IPS-11a (cell line): ENCODE measurements around the gene TTC5.
"Not testable (repeated sequence)": the region's sequence is repeated elsewhere in the genome, so short reads cannot be mapped to it uniquely, and the experiment has no call there.

Source experiments
- H3K4me3 ChIP-seq: one replicate; pipeline ENCODE4 v1.5.1; 2013; ENCODE audit warnings: low read depth, low read length, control low read depth

TTC5 gene, protein sequence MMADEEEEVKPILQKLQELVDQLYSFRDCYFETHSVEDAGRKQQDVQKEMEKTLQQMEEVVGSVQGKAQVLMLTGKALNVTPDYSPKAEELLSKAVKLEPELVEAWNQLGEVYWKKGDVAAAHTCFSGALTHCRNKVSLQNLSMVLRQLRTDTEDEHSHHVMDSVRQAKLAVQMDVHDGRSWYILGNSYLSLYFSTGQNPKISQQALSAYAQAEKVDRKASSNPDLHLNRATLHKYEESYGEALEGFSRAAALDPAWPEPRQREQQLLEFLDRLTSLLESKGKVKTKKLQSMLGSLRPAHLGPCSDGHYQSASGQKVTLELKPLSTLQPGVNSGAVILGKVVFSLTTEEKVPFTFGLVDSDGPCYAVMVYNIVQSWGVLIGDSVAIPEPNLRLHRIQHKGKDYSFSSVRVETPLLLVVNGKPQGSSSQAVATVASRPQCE

DNA sequence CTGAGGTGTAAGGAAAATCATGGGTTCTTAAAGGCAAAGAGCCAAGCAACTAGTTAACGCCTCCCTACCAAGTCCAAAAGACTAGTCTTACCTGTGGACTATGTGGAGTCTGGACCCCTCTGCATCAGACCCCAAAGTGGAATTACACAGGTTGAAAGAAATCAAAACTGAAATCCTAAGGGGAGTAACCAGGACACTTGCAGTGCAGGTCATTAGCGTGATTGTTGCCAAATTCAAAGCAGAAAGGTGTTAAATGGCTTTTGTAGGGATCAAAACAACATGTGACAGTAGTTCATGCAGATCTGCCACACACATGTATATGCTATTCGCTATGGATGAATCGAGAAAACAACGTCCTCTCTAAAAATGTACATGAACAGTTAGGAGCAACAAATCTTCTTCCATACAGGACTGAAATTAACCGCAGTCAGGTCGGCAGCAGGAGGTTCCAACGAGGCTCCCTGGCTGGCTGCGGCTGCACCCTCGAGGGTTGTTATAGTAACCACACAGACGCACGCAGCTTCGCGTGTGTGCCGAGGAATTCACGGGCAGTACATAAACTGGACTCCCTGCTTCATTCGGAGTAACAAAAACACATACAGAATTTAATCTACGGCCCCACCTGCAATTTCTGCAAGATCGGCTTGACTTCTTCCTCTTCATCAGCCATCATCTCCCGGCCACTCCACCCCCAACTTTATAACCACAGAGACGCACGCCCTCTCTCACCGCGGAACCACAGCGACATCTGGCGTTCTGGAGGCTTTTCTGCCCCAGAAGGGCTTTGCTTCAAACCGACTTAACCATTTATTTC is at the start of gene TTC5:
TTC5 (minus strand) TSS at position 687 of the 814 bp plus-strand sequence; CDS start at position 673, 14 bp downstream.
- peak within 1 kb of the TSS; percentile 98 for H3K4me3 ChIP-seq

DNA sequence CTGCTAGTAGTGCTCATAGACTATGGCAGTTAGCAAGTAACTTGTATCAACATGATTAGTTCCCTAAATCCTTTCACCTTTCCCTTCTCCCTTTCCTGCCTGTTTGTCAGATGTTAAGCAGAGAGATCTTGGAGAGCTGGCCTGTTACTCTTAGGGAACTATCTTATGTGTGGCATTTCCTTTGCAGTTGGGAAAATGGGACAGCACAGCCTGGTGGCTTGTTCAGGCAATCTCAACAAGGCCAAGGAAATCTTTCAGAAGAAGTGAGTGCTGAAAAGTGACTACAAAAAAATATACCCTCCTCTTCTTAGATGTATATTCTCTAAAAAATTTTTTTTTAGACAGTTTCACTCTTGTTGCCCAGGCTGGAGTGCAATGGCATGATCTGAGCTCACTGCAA is 45.1 kb upstream of the TTC5 start:
- H3K4me3 ChIP-seq: no peak overlapping the region

DNA sequence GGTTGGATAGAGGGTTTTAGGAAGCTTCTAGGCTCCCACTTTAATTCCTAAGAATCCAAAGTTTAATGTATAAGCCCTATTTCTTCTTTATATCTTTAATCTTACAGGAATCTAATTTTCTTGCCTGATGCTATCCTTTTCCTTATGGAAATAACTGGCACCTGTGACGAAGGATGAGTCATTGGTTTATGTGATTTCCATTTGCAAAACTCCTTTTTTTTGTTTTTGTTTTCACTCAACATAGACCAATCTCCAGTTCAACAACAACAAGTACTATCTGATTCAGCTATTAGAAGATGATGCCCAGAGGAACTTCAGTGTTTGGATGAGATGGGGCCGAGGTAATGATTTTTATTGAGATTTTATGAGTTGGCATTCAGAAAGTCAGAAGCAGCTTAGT is 44.5 kb upstream of the TTC5 start:
- no peak overlapping the region for H3K4me3 ChIP-seq

DNA sequence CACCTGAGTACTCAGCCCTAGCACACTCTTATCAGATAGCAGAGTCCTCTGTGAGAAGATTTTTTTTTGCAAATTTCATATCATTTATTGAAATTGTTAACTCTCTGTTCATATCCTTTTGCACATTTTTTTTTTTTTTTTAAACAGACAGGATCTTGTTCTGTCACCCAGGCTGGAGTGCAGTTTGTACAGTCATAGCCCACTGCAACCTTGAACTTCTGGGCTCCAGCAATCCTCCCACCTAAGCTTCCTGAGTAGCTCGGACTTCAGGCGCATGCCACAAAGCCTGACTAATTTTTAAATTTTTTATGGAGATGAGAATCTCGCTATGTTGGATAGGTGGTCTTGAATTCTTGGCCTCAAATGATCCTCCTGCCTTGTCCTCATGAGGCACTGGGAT is 42.0 kb upstream of the TTC5 start:
- no peak overlapping the region for H3K4me3 ChIP-seq

DNA sequence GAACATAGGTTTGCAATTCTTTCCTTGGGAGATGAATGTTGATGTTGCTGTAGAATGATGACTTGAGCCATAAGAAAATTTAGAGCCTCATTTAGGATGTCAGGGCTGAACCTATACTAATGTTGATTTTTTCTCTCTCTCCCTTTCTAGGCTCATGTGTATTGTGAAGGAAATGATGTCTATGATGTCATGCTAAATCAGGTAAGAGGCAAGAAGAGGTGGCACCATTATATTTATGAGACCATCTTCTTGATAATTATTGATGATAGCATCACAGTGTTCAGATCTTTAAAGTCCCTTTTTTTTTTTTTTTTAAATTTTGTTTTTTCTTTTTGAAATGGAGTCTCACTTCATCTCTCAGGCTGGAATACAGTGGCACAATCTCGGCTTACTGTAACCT is 41.0 kb upstream of the TTC5 start:
- no peak overlapping the region for H3K4me3 ChIP-seq

DNA sequence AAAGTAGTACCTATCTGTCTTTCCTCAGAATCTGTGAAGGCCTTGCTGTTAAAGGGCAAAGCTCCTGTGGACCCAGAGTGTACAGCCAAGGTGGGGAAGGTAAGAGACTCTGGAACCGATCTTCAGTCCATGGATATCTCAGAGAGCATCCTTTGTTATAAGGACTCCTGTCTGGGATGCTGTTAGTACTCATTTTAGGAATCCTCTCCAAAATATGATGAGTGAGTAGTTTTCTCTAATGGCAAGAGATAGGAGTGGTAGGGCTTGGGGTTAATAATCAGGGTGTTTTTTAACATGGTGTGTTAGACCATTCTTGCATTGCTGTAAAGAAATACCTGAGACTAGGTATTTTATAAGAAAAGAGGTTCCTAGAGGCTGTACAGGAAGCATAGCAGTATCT is 39.6 kb upstream of the TTC5 start:
- H3K4me3 ChIP-seq: no peak overlapping the region

DNA sequence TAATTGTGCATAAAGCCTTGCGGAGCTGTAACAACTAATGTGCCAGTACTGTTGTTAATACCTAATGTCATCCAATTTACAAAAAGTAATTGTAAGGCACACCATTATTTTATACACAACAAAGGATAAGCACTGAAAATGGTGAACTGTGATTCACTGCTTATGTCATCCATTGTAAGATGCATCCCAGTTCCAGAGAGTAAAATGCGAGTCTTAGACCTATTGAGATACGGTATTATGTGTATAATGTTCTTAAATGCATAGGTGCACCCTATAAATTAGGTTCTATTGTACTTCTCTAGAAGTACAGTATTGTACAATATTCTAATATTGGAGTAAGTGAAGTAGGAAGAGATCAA is 38.1 kb upstream of the TTC5 start:
- peak overlapping the region; percentile 81 for H3K4me3 ChIP-seq

DNA sequence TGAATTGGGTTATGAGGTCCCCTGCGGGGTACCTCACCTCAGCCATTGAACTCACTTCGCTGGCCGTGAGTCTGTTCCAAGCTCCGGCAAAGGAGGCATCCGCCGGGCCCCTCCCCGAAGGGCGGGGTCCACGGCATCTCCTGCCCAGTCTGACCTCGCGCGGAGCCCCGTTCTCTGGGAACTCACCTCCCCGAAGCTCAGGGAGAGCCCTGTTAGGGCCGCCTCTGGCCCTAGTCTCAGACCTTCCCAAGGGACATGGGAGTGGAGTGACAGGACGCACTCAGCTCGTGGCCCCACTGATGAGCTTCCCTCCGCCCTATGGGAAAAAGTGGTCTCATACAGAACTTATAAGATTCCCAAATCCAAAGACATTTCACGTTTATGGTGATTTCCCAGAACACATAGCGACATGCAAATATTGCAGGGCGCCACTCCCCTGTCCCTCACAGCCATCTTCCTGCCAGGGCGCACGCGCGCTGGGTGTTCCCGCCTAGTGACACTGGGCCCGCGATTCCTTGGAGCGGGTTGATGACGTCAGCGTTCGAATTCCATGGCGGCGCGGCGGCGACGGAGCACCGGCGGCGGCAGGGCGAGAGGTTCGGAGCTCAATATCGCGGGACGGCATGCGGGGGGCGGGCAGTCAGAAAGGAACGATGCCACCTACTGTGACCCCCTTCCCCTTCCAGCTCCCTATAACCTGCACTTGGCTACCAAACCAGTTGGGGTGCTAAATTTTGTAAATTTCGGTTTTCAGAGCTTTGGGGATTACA is 37.5 kb upstream of the TTC5 start, which contains the start of gene PARP2:
PARP2 (plus strand) TSS at position 544 of the 770 bp plus-strand sequence; CDS start at position 551, 7 bp downstream.
- peak within 1 kb of the TSS; percentile 86 for H3K4me3 ChIP-seq

DNA sequence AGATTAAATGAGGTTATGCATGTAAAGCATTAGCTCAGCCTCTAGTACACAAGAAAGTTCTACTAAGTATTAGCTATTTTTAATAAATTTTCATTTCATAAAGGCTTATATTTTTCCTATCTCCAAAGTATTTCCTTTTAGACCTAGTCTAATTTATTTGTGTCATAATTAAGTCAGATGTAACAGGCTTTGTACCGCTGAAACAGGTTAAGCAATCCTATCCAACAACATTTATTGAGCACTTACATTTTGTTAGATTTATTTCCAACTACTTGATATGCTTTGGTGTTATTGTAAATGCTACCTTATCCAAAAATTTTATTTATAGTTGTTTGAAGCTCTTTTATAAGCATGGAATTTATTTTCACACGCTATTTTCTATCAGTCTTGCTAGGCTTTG is 35.9 kb upstream of the TTC5 start:
- peak overlapping the region; percentile 86 for H3K4me3 ChIP-seq

DNA sequence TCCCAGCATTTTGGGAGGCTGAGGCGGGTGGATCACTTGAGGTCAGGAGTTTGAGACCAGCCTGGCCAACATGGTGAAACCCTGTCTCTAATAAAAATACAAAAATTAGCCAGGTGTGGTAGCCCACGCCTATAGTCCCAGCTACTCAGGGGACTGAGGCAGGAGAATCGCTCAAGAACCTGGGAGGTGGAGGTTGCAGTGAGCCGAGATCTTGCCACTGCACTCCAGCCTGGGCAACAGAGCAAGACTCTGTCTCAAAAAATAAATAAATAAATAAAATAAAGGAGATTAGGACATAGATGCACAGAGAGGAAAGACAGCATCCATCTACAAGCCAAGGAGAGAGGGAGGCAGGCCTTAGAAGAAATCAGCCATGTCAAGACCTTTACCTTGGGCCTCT is 35.3 kb upstream of the TTC5 start:
- not testable (repeated sequence) for H3K4me3 ChIP-seq

DNA sequence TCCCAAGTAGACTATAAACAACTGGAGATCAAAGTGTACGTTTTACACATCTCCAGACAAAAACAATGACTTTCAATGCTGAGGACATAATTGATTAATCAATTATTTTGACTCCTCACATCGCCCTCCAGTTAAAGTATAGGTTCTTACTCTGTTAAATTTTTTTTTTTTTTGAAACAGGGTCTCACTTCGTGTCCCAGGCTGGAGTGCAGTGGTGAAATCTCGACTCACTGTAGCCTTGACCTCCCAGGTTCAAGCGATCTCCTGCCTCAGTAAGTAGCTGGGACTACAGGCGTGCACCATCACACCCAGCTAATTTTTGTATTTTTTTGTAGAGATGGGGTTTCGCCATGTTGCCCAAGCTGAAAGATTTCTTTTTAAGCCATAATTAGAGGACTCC is 28.3 kb upstream of the TTC5 start:
- no peak overlapping the region for H3K4me3 ChIP-seq

DNA sequence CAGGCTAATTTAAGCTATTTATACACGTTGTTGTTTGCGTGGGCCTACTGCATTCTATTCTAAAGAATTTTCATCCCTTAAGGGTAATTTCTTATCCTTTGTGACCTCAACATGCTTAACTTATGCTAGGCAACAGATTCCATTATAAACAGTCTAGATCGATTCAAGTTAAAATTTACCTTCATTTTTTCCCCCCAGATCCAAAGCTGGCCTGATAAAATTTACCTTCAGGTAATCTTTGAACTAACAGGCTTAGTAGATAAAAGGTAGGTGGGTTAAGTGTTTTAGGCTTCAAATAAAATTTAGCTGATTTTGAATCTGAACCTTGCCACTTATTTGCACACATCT is 27.7 kb upstream of the TTC5 start:
- H3K4me3 ChIP-seq: peak overlapping the region; percentile 98

DNA sequence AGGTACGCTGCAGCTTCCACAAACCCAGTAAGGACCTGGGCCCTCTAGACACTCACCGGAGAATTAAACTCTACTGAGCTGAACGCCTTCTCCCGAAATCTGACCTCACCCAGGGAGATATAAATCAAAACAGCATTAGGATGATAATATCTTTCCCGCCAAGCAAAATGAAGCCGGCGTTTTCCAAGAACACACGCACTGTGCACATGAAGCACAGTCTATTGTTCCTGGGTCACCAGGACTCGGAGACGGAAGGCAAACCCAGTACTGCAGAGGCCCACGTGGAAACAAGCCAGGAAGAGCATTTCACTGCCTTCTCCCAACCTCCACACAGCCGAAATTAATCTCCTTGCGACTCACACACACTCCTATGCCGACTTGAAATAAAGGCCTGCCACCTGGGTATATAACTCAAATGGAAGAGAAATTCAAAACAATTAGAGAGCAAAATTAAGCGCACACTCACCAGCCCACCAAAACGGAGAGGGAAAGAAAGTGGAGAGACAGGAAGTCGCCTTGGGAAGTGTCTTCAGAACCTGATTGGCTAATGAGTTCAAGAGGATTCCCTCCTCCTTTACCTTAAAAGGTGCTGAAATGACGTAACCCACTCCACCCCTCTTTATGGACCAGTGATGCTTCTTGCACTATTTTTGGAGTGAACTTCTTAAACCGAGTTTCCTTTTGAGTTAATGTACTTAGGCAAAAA is 27.2 kb upstream of the TTC5 start, which contains the start of gene CCNB1IP1:
CCNB1IP1 (minus strand) TSS at position 492 of the 706 bp plus-strand sequence. CDS start 16,756 bp downstream, outside the sequence.
- peak within 1 kb of the TSS; percentile 98 for H3K4me3 ChIP-seq

DNA sequence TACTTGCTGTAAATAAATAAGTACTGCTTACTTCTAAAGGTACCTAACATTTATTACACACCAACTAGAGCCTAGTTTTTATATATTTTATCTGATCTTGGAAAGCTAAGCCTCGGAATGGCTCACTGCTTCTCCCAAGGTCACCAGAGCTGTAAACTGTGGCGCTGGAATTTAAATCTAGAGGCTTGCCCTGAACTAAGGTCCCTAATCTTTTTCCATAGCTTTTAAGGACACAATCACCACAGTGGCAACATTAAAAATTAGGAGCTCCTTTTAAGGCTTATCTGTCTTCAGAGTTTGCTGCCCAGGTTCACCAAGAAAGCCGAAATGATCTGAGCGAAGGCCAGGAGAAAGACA is 26.7 kb upstream of the TTC5 start:
- peak overlapping the region; percentile 98 for H3K4me3 ChIP-seq

DNA sequence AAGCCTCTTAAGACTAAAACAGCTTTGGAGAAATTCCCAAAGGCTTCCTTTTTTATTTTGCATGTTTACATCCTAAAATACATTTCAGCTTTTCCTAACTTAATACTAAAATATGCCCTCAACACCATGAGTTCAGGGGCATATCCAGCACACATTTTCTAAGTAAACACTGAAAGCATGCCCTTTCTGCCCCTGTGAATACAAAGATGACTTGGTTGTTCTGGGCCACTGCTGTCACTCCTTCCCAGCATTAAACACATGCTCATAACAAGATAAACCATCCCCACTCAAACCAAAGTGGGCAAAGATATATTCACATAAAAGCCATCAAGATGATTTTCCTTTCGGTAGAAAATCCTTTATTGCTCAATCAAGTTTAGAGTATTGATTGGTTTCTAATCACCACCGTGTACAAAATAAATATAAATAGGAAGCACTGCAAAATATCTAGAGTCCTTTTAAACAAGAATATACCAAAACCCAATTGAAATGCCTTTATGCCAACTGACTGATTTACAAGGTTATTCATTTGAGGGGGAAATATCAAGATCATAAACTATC is 25.4 kb upstream of the TTC5 start:
- H3K4me3 ChIP-seq: peak overlapping the region; percentile 14

DNA sequence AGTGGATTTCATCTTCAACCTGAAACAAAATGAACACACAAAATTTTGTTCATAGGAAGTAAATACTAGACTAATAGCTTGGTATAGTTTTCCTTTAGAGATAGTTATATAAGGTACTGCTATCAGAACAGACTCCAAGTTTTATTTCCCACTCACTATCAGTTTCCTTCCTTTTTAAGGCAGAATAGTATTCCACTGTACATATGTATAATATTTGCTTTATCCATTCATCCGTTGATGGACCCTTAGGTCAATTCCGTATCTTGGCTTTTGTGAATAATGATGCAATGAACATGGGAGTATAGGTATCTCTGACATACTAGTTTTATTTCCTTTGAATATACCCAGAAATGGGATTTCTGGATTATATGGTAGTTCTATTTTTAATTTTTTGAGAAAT is 23.6 kb upstream of the TTC5 start:
- H3K4me3 ChIP-seq: no peak overlapping the region

DNA sequence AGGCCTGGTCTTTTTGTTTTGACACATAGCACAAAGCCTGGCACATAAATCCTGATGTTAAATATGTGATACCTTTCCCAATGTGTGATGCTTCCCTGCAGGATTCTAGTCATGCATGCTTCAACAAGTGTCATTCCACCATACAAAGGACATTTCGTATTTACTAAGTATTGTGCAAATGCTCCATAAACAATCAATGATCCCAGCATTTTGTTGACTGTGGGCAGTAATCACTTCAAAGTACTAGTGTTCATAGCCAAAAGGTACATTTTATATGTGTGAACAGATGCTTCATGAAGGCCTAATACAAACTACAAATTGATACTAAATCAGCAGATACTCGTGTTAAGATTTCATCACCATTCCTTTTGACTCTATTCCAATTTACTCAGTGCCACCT is 23.0 kb upstream of the TTC5 start:
- H3K4me3 ChIP-seq: no peak overlapping the region

DNA sequence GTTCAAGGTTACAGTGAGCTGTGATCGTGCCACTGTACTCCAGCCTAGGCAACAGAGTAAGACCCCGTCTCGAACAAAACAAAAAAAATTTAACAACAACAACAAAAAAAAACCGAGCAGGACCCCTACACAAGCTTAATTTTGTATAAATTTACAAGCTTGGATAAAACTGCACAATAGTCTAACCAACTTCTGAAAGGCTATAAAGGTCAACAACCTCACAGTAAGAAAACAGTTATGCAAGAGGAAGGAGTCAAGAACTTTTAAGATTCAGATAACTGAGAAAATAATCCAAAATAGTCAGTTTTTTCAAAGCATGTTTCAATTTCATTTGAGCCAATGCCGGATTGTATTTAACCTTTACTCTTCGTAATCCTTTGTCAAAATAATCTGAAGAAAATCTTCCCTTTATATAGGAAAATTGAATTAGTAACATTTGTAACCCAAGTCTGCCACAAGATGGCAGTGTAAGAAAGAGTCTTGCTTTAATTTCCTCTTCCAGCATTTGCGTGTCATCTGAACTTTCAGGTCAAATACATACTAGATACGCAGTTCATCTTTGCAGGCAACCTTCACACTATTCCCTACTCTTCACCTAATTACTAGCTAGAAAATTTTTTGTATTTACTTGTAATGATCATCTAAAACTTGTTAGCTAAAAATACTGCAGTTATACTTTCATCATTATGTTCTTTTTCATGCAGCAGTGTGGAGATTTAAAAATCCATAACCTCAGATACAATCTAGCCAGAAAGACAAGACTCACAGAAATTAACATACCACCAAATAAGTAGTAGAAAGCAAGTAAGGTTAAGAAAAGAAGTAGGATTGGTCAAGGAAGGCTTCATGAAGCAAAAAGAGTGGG is 21.5 kb upstream of the TTC5 start:
- H3K4me3 ChIP-seq: no peak overlapping the region

DNA sequence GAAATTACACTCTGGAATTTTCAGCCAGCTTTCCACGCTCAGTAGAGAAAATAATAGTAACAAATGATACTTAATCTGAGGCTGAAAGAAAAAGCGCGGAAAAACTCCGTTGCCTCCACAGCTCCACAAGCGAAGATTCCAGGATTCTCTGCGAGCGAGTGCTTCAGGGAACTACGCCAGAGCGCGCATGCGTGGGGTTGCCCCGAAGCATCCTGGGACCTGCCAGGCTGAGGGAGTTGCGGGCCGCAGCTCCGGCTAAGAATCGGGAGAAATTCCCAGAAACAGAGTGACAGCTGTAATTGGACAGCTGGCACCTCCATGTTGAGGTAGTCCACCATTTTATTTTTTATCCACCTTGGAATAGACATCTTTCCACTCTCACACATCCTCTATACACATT is 12.0 kb upstream of the TTC5 start:
- H3K4me3 ChIP-seq: no peak overlapping the region
